Neural cell (in vitro differentiated cells): Measurements from ENCODE around the gene KRTAP27-1. TPM values are rescaled to one million over a fixed set of nuclear protein-coding genes. Genes with fewer than 3 reads are reported as not detected.

Source experiments
- H2AFZ ChIP-seq: fragments of 200-600, 300-800 bp; sonication (generic), shearing (Covaris generic); 2 replicates; pipeline ENCODE4 v1.6.0; 2014; ENCODE audit warnings: low read depth, mild to moderate bottlenecking, antibody characterized with exemption, low read length, moderate library complexity
- H3F3A ChIP-seq: fragments of 200-600 bp; shearing (Covaris generic); 2 replicates; pipeline ENCODE4 v1.6.1; 2016; ENCODE audit warnings: mild to moderate bottlenecking, moderate library complexity, mixed read lengths, antibody characterized with exemption, low read length; ENCODE audit not compliant: insufficient read depth, poor library complexity, severe bottlenecking
- H3K27ac ChIP-seq: fragments of 200-600, 300-800 bp; sonication (generic), shearing (Covaris generic); 2 replicates; pipeline ENCODE4 v1.5.1; 2014; ENCODE audit warnings: mild to moderate bottlenecking, low read length, moderate library complexity
- H3K27me3 ChIP-seq: fragments of 300-800, 200-600 bp; sonication (generic), shearing (Covaris generic); 2 replicates; pipeline ENCODE4 v1.6.0; 2014; ENCODE audit warnings: mild to moderate bottlenecking, low read depth, low read length, moderate library complexity; ENCODE audit not compliant: insufficient read depth
- H3K36me3 ChIP-seq: fragments of 300-800, 200-600 bp; sonication (generic), shearing (Covaris generic); 2 replicates; pipeline ENCODE4 v1.5.1; 2014; ENCODE audit warnings: mild to moderate bottlenecking, antibody characterized with exemption, low read length, moderate library complexity; ENCODE audit not compliant: insufficient read depth
- H3K4me2 ChIP-seq: fragments of 300-800, 200-600 bp; sonication (generic), shearing (Covaris generic); 2 replicates; pipeline ENCODE4 v1.6.0; 2014; ENCODE audit warnings: mild to moderate bottlenecking, low read length
- H3K4me3 ChIP-seq: fragments of 300-800, 200-600 bp; sonication (generic), shearing (Covaris generic); 2 replicates; pipeline ENCODE4 v1.5.1; 2014; ENCODE audit warnings: mild to moderate bottlenecking, low read length, moderate library complexity
- H3K79me2 ChIP-seq: fragments of 200-600 bp; shearing (Covaris generic); replicated peaks from 2 replicates; pipeline ENCODE4 v1.6.0; 2014; ENCODE audit warnings: mild to moderate bottlenecking, low read length, moderate library complexity; ENCODE audit not compliant: insufficient read depth
- H3K9ac ChIP-seq: fragments of 300-800, 200-600 bp; sonication (generic), shearing (Covaris generic); 2 replicates; pipeline ENCODE4 v1.6.1; 2016; ENCODE audit warnings: mild to moderate bottlenecking, low read length, mixed read lengths
- H3K9me2 ChIP-seq: fragments of 200-600 bp; shearing (Covaris generic); 2 replicates; pipeline ENCODE4 v1.6.1; 2016; ENCODE audit warnings: mild to moderate bottlenecking, low read length, mixed read lengths; ENCODE audit not compliant: insufficient read depth
- H3K9me3 ChIP-seq: fragments of 200-600, 300-800 bp; sonication (generic), shearing (Covaris generic); 2 replicates; pipeline ENCODE4 v1.6.1; 2016; ENCODE audit warnings: mild to moderate bottlenecking, mixed run types, low read length, moderate library complexity, mixed read lengths
- H4K20me1 ChIP-seq: fragments of 200-600 bp; shearing (Covaris generic); 2 replicates; pipeline ENCODE4 v1.6.1; 2016; ENCODE audit warnings: mild to moderate bottlenecking, mixed run types; ENCODE audit not compliant: insufficient read depth
- EP300 ChIP-seq: fragments of 450-650 bp; conservative IDR thresholded peaks from 2 replicates; pipeline ENCODE4 v1.6.1; 2014; ENCODE audit warnings: antibody characterized with exemption, mild to moderate bottlenecking, moderate library complexity; ENCODE audit not compliant: poor library complexity, severe bottlenecking
- EZH2 ChIP-seq: fragments of 200-600, 300-800 bp; shearing (Covaris generic), sonication (generic); IDR thresholded peaks from 2 replicates; pipeline ENCODE4 v1.6.1; 2014; ENCODE audit warnings: antibody characterized with exemption, low read length, borderline replicate concordance, mild to moderate bottlenecking; ENCODE audit not compliant: insufficient read depth, poor library complexity, severe bottlenecking
- MXI1 ChIP-seq: fragments of 450-650 bp; conservative IDR thresholded peaks from 2 replicates; pipeline ENCODE4 v1.6.1; 2014; ENCODE audit warnings: antibody characterized with exemption, mild to moderate bottlenecking; ENCODE audit not compliant: poor library complexity, severe bottlenecking
- POLR2AphosphoS5 ChIP-seq: IDR thresholded peaks from 2 replicates; pipeline ENCODE4 v1.6.1; 2012
- RAD21 ChIP-seq: fragments of 450-650 bp; conservative IDR thresholded peaks from 2 replicates; pipeline ENCODE4 v1.6.1; 2014; ENCODE audit warnings: antibody characterized with exemption, mild to moderate bottlenecking, moderate library complexity
- SMC3 ChIP-seq: fragments of 450-650 bp; conservative IDR thresholded peaks from 2 replicates; pipeline ENCODE4 v1.6.1; 2014; ENCODE audit warnings: antibody characterized with exemption, mild to moderate bottlenecking, moderate library complexity; ENCODE audit not compliant: poor library complexity
- TAF1 ChIP-seq: IDR thresholded peaks from 2 replicates; pipeline ENCODE4 v1.6.1; 2012; ENCODE audit warnings: low read depth
- polyA minus RNA-seq: library from RNA; depleted of rRNA, polyadenylated mRNA; stranded (reverse); fragments of >200 nt; gene quantifications from 2 replicates; pipeline ENCODE4 v1.2.3, GENCODE V29; 2014
- polyA plus RNA-seq: library from polyadenylated mRNA; depleted of rRNA; stranded (reverse); fragments of >200 nt; gene quantifications from 2 replicates; pipeline ENCODE4 v1.2.3, GENCODE V29; 2014
- TF ChIP-seq, protein P1 (sequence below): IDR thresholded peaks from 2 replicates; pipeline ENCODE4 v1.6.1; 2012; ENCODE audit warnings: borderline replicate concordance
- TF ChIP-seq, protein P2 (sequence below): fragments of 450-650 bp; IDR thresholded peaks from 2 replicates; pipeline ENCODE4 v1.5.1; 2014; ENCODE audit warnings: antibody characterized with exemption, mild to moderate bottlenecking, moderate library complexity; ENCODE audit not compliant: poor library complexity, severe bottlenecking

Gene KRTAP27-1, protein sequence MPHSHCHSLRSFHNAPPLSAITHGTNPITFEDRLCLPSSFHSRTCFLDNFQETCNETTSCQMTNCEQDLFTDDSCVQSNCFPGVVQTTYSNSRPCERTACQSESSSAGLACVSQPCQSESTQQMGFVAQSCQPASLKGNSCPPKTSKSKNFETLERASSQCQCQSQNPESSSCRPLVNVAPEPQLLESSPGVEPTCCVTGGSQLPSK
- polyA plus RNA-seq (not detected in 2 replicates), polyA minus RNA-seq (not detected in 2 replicates)

DNA sequence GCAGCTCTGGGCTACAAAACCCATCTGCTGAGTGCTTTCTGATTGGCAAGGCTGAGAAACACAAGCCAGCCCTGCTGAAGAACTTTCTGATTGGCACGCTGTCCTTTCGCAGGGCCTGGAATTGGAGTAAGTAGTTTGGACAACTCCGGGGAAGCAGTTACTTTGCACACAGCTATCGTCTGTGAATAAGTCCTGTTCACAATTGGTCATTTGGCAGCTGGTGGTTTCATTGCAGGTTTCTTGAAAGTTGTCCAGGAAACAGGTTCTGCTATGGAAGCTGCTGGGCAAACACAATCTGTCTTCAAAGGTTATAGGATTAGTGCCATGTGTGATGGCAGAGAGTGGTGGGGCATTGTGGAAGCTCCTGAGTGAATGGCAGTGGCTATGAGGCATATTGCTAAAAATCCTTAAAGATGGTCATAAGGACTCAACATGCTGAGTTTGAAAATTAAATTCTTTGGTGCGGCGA lies at the start of gene KRTAP27-1:
Gene KRTAP27-1 (minus strand): TSS at position 419 of the 469 bp plus-strand sequence. CDS start 26 bp downstream, at position 393.
- Histone ChIP-seq H3K9ac (no peak within 1 kb of the TSS), H3K27me3 (no peaks in the 10 kb centered on the region), H3F3A (no peaks in the 10 kb centered on the region), H3K9me2 (no peaks in the 10 kb centered on the region), H3K27ac (no peak within 1 kb of the TSS), H3K36me3 (no peaks in the 10 kb centered on the region), H3K4me2 (no peak within 1 kb of the TSS), H4K20me1 (no peaks in the 10 kb centered on the region), H2AFZ (no peak within 1 kb of the TSS), H3K4me3 (no peak within 1 kb of the TSS), H3K79me2 (no peaks in the 10 kb centered on the region), H3K9me3 (no peaks in the 10 kb centered on the region)
- TF ChIP-seq EZH2 (no peak), POLR2AphosphoS5 (no peak), EP300 (no peak), RAD21 (no peak), MXI1 (no peak), TAF1 (no peak), SMC3 (no peak)
- TF ChIP-seq, protein P1, sequence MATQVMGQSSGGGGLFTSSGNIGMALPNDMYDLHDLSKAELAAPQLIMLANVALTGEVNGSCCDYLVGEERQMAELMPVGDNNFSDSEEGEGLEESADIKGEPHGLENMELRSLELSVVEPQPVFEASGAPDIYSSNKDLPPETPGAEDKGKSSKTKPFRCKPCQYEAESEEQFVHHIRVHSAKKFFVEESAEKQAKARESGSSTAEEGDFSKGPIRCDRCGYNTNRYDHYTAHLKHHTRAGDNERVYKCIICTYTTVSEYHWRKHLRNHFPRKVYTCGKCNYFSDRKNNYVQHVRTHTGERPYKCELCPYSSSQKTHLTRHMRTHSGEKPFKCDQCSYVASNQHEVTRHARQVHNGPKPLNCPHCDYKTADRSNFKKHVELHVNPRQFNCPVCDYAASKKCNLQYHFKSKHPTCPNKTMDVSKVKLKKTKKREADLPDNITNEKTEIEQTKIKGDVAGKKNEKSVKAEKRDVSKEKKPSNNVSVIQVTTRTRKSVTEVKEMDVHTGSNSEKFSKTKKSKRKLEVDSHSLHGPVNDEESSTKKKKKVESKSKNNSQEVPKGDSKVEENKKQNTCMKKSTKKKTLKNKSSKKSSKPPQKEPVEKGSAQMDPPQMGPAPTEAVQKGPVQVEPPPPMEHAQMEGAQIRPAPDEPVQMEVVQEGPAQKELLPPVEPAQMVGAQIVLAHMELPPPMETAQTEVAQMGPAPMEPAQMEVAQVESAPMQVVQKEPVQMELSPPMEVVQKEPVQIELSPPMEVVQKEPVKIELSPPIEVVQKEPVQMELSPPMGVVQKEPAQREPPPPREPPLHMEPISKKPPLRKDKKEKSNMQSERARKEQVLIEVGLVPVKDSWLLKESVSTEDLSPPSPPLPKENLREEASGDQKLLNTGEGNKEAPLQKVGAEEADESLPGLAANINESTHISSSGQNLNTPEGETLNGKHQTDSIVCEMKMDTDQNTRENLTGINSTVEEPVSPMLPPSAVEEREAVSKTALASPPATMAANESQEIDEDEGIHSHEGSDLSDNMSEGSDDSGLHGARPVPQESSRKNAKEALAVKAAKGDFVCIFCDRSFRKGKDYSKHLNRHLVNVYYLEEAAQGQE: no peak
- TF ChIP-seq, protein P2, sequence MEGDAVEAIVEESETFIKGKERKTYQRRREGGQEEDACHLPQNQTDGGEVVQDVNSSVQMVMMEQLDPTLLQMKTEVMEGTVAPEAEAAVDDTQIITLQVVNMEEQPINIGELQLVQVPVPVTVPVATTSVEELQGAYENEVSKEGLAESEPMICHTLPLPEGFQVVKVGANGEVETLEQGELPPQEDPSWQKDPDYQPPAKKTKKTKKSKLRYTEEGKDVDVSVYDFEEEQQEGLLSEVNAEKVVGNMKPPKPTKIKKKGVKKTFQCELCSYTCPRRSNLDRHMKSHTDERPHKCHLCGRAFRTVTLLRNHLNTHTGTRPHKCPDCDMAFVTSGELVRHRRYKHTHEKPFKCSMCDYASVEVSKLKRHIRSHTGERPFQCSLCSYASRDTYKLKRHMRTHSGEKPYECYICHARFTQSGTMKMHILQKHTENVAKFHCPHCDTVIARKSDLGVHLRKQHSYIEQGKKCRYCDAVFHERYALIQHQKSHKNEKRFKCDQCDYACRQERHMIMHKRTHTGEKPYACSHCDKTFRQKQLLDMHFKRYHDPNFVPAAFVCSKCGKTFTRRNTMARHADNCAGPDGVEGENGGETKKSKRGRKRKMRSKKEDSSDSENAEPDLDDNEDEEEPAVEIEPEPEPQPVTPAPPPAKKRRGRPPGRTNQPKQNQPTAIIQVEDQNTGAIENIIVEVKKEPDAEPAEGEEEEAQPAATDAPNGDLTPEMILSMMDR: no peak

DNA sequence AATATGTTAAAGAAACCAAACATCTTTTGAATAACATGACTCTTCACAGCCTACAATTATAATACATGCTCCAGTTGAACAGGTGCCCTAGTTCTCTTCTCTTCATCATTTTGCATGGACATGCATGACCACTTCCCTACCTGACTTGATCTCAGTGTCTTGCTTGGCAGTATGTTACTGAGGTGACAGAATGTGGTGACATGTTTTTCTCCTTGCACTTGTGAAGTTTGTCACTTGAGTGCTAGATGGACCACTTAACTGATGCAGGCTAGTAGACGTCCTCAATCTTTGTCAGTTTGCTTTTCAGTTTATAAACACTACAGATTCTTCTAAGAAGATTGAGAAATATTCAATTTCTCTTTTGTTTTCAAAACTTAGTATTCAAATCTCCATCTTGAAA lies 44.7 kb upstream of the KRTAP27-1 start:
- Histone ChIP-seq H3K9me3 (no peaks in the 10 kb centered on the region), H2AFZ (no peak overlapping the region), H3K9ac (no peak overlapping the region), H3K36me3 (no peaks in the 10 kb centered on the region), H3K4me2 (no peak overlapping the region), H3F3A (no peaks in the 10 kb centered on the region), H3K27ac (no peak overlapping the region), H4K20me1 (no peaks in the 10 kb centered on the region), H3K79me2 (no peaks in the 10 kb centered on the region), H3K27me3 (no peaks in the 10 kb centered on the region), H3K4me3 (no peak overlapping the region), H3K9me2 (no peaks in the 10 kb centered on the region)
- TF ChIP-seq POLR2AphosphoS5 (peak; percentile 74), TAF1 (no peak), MXI1 (no peak), EP300 (peak; percentile 83)
